HUES64 (cell line): Measurements from ENCODE around the gene MAPK1.
"Not testable (repeated sequence)": the region's sequence is repeated elsewhere in the genome, so short reads cannot be mapped to it uniquely, and the experiment has no call there.

Source experiments
- H3K27ac ChIP-seq: 2 replicates; pipeline ENCODE4 v1.7.0; 2013; ENCODE audit warnings: low read depth, low read length, inconsistent platforms
- H3K27me3 ChIP-seq: 2 replicates; pipeline ENCODE4 v1.6.1; 2013; ENCODE audit warnings: mild to moderate bottlenecking, low read length; ENCODE audit not compliant: insufficient read depth
- H3K36me3 ChIP-seq: 2 replicates; pipeline ENCODE4 v1.6.1; 2013; ENCODE audit warnings: mild to moderate bottlenecking, low read length; ENCODE audit not compliant: insufficient read depth
- H3K4me1 ChIP-seq: 2 replicates; pipeline ENCODE4 v1.6.1; 2013; ENCODE audit warnings: mild to moderate bottlenecking, low read length, moderate library complexity; ENCODE audit not compliant: insufficient read depth
- H3K4me3 ChIP-seq: 2 replicates; pipeline ENCODE4 v1.5.1; 2013; ENCODE audit warnings: mild to moderate bottlenecking, low read length, moderate library complexity
- H3K9ac ChIP-seq: 2 replicates; pipeline ENCODE4 v1.6.1; 2013; ENCODE audit warnings: mild to moderate bottlenecking, low read depth, low read length
- H3K9me3 ChIP-seq: 2 replicates; pipeline ENCODE4 v1.6.1; 2013; ENCODE audit warnings: low read depth, low read length; ENCODE audit not compliant: insufficient read depth
- WGBS: fragments of 150-250, 120-280 bp; methylation state at CpG from one replicate; pipeline ENCODE4 v1.1.7; 2013; ENCODE audit warnings: missing lambda C conversion rate; 5-methylcytosine and 5-hydroxymethylcytosine counted together

MAPK1 gene

DNA sequence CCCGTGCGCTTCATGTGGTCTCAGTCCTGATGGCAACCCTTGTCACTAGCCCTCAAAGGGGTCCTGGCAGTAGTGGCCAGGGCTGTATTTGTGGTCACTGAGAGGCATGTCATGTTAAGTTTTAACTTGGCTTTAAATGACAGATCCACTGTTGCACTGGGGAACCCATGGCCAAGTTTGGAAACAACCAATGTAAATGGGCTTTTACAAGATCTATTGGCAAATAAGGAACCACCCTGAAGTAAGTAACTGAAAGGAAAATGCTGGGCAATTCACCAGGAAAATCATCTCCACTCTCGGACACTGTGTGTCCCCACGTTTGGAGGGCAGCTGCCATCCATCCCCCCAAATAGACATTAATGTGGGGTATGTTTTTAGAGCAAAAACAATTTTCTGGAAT is 140.3 kb downstream of the MAPK1 start:
- H3K36me3 ChIP-seq, result no peaks in the 10 kb centered on the region

DNA sequence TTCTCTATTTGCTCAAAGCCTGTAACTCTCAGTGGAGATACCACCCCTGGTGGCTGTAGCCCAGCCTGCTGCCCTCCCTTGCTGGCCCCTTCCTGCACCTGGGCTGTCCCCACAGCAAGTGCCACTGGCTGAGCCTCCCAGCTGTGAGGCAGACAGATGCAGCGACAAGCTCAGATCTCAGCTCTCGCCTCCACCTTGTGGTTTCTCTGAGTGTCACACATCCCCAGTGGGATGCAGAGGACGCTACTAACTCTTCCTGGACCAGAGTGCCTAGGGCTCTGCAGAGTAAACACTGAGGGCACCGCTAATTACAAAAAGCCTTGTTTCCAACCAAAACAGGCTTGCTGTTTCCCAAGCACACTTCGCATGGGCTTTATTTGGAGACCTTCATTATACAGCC is 140.8 kb downstream of the MAPK1 start:
- WGBS, result 26% methylated on average over 5 of the region's 5 CpGs
- no peaks in the 10 kb centered on the region for H3K27me3 ChIP-seq
- H3K4me3 ChIP-seq, result no peak overlapping the region
- H3K27ac ChIP-seq, result no peak overlapping the region
- H3K9me3 ChIP-seq, result no peaks in the 10 kb centered on the region
- no peaks in the 10 kb centered on the region for H3K36me3 ChIP-seq
- H3K4me1 ChIP-seq, result 0 out of 2 replicates have a peak, but pooled peaks cover 4% of the 10 kb centered on the region
- no peak overlapping the region for H3K9ac ChIP-seq

More for the DNA sequence above, 140.3 kb downstream of the MAPK1 start:
- H3K9me3 ChIP-seq, result no peaks in the 10 kb centered on the region
- no peak overlapping the region for H3K27ac ChIP-seq
- H3K27me3 ChIP-seq, result no peaks in the 10 kb centered on the region
- WGBS, result 90% methylated on average over 3 of the region's 4 CpGs
- no peak overlapping the region for H3K9ac ChIP-seq
- 0 out of 2 replicates have a peak, but pooled peaks cover 4% of the 10 kb centered on the region for H3K4me1 ChIP-seq
- no peak overlapping the region for H3K4me3 ChIP-seq

GRCh38 chr22:21725956-21726649 is 141.3 kb downstream of the MAPK1 start:
- H3K27ac ChIP-seq, result no peak overlapping the region
- 83% methylated on average over 19 of the region's 19 CpGs for WGBS
- H3K9ac ChIP-seq, result no peak overlapping the region
- no peaks in the 10 kb centered on the region for H3K36me3 ChIP-seq
- 0 out of 2 replicates have a peak, but pooled peaks cover 4% of the 10 kb centered on the region for H3K4me1 ChIP-seq
- no peaks in the 10 kb centered on the region for H3K27me3 ChIP-seq
- no peak overlapping the region for H3K4me3 ChIP-seq
- no peaks in the 10 kb centered on the region for H3K9me3 ChIP-seq

DNA sequence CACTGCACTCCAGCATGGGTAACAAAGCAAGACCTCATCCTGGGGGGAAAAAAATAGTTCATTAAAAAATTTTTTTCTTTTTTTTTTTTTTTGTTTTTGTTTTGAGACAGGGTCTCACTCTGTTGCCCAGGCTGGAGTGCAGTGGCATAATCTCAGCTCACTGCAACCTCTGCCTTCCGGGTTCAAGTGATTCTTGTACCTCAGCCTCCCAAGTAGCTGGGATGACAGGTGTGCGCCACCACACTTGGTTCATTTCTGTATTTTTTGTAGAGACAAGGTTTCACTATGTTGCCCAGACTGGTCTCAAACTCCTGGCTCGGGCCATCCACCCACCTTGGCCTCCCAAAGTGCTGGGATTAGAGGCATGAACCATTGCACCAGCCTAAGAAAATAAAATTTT is 142.9 kb downstream of the MAPK1 start:
- not testable (repeated sequence) for H3K4me1 ChIP-seq, H3K27me3 ChIP-seq, H3K27ac ChIP-seq, H3K36me3 ChIP-seq, H3K4me3 ChIP-seq, H3K9ac ChIP-seq, H3K9me3 ChIP-seq
- 92% methylated on average over 3 of the region's 3 CpGs for WGBS

DNA sequence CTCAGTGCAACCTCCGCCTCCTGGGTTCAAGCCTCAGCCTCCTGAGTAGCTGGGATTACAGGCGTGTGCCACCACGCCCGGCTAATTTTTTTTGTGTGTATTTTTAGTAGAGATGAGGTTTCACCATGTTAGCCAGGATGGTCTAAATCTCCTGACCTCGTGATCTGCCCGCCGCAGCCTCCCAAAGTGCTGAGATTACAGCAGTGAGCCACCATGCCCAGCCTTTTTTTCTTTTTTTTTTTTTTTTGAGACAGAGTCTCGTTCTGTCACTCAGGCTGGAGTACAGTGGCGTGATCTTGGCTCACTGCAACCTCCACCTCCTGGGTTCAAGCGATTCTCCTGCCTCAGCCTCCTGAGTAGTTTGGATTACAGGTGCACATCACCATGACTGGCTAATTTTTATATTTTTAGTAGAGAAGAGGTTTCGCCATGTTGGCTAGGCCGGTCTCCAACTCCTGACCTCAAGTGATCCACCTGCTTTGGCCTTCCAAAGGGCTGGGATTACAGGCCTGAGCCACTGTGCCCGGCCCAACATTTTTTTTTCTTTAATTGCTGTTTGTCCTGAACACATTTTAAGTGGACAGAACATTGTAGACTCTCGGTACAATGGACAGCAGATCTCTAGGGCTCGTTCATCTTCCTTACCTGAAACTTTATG is 146.1 kb downstream of the MAPK1 start:
- H3K36me3 ChIP-seq, H3K9me3 ChIP-seq, H3K4me1 ChIP-seq, H3K9ac ChIP-seq, H3K27me3 ChIP-seq, H3K27ac ChIP-seq, H3K4me3 ChIP-seq: not testable (repeated sequence)
- WGBS, result 96% methylated on average over 15 of the region's 15 CpGs

- not testable (repeated sequence) for H3K36me3 ChIP-seq, H3K27me3 ChIP-seq, H3K9ac ChIP-seq, H3K9me3 ChIP-seq, H3K4me3 ChIP-seq, H3K4me1 ChIP-seq, H3K27ac ChIP-seq
- WGBS, result 93% methylated on average over 10 of the region's 10 CpGs
Measured at GRCh38 chr22:21720191-21720859, 147.1 kb downstream of the MAPK1 start.

- no peak overlapping the region for H3K27ac ChIP-seq
- no peaks in the 10 kb centered on the region for H3K4me1 ChIP-seq
- no peaks in the 10 kb centered on the region for H3K36me3 ChIP-seq
- H3K9me3 ChIP-seq, result no peaks in the 10 kb centered on the region
- H3K27me3 ChIP-seq, result no peaks in the 10 kb centered on the region
- no peak overlapping the region for H3K4me3 ChIP-seq
- WGBS, result 92% methylated on average over 4 of the region's 4 CpGs
- H3K9ac ChIP-seq, result no peak overlapping the region
Measured at GRCh38 chr22:21719024-21719423, 148.4 kb downstream of the MAPK1 start.

DNA sequence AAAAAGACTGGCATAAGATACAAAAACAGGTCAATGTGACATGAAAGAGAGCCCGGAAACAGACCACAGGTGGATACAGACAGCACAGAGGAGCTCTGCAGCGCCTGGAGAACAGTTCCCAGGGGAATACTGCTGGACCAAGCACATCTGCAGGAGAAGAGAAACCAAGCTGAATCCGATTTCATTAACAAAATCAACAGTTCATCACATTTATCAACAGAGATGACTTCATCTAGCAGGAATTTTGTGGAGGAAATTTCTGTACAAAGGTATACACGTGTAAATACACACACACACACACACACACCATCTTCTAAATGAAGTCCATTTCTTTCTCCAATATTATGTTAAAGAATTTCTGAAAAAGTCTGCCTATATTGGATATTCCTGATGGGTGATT is 148.9 kb downstream of the MAPK1 start:
- no peak overlapping the region for H3K27ac ChIP-seq
- H3K4me1 ChIP-seq, result no peaks in the 10 kb centered on the region
- no peaks in the 10 kb centered on the region for H3K36me3 ChIP-seq
- no peaks in the 10 kb centered on the region for H3K27me3 ChIP-seq
- H3K4me3 ChIP-seq, result no peak overlapping the region
- H3K9ac ChIP-seq, result no peak overlapping the region
- no peaks in the 10 kb centered on the region for H3K9me3 ChIP-seq
- 89% methylated on average over 2 of the region's 4 CpGs for WGBS

- not testable (repeated sequence) for H3K4me1 ChIP-seq, H3K9me3 ChIP-seq, H3K4me3 ChIP-seq, H3K36me3 ChIP-seq, H3K27me3 ChIP-seq, H3K9ac ChIP-seq, H3K27ac ChIP-seq
- 94% methylated on average over 13 of the region's 15 CpGs for WGBS
Measured at GRCh38 chr22:21716395-21717122, 150.9 kb downstream of the MAPK1 start.

DNA sequence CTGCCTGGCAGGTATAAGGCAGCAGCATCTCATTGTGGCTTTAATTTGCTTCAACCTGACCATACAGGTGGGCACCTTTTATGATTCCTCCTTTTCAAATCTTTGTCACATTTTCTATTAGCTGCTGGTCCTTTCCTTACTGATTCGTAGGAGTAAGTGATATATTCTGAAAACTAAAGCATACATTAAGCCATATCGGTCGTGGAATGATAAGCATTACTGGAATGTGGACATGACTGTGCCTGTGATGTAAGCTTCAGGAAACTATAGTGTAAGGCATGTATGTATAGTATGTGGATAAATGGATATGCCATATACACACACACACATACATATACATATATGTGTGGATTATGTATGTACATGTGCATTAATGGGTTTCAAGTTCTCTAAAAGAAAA is 152.7 kb downstream of the MAPK1 start:
- WGBS, result 97% methylated on average over 3 of the region's 3 CpGs
- Histone ChIP-seq H3K36me3 (peaks cover 5% of the 10 kb centered on the region; the same call in 1 of the 2 replicates), H3K9me3 (no peaks in the 10 kb centered on the region), H3K4me3 (no peak overlapping the region), H3K9ac (no peak overlapping the region), H3K27me3 (no peaks in the 10 kb centered on the region), H3K27ac (no peak overlapping the region), H3K4me1 (no peaks in the 10 kb centered on the region)
